DOHH2 (cell line): ENCODE data around the gene C7orf57.

Experiments
- H3F3A ChIP-seq: fragments of 200-600 bp; sonication (generic), shearing (Covaris generic); 2 replicates; pipeline ENCODE4 v1.6.0; 2016; ENCODE audit warnings: antibody characterized with exemption, mild to moderate bottlenecking; ENCODE audit not compliant: control insufficient read depth, insufficient read depth
- H3K27ac ChIP-seq: fragments of 200-600 bp; sonication (generic); 2 replicates; pipeline ENCODE4 v1.5.1; 2014; ENCODE audit warnings: low read depth, mild to moderate bottlenecking, low read length, moderate library complexity
- H3K27me3 ChIP-seq: fragments of 200-600 bp; sonication (generic); 2 replicates; pipeline ENCODE4 v1.6.1; 2014; ENCODE audit warnings: mild to moderate bottlenecking, low read length, mixed read lengths; ENCODE audit not compliant: control insufficient read depth
- H3K36me3 ChIP-seq: fragments of 200-600 bp; sonication (generic); 2 replicates; pipeline ENCODE4 v1.6.1; 2014; ENCODE audit warnings: mild to moderate bottlenecking, low read length, moderate library complexity, mixed read lengths; ENCODE audit not compliant: control insufficient read depth
- H3K4me1 ChIP-seq: fragments of 200-600 bp; sonication (generic); 2 replicates; pipeline ENCODE4 v1.6.1; 2014; ENCODE audit warnings: mild to moderate bottlenecking, low read length, mixed read lengths; ENCODE audit not compliant: control insufficient read depth
- H3K4me2 ChIP-seq: fragments of 200-600 bp; sonication (generic); 2 replicates; pipeline ENCODE4 v1.6.0; 2014; ENCODE audit warnings: mild to moderate bottlenecking, low read length, moderate library complexity
- H3K4me3 ChIP-seq: fragments of 200-600 bp; sonication (generic); 2 replicates; pipeline ENCODE4 v1.5.1; 2014; ENCODE audit warnings: mild to moderate bottlenecking, low read length, mixed read lengths
- H3K79me2 ChIP-seq: fragments of 200-600 bp; sonication (generic); 2 replicates; pipeline ENCODE4 v1.6.1; 2014; ENCODE audit warnings: mild to moderate bottlenecking, low read length, mixed read lengths; ENCODE audit not compliant: control insufficient read depth
- H3K9me2 ChIP-seq: fragments of 200-600 bp; sonication (generic); replicated peaks from 2 replicates; pipeline ENCODE4 v1.6.1; 2014; ENCODE audit warnings: mild to moderate bottlenecking, low read length, mixed read lengths; ENCODE audit not compliant: control insufficient read depth
- H3K9me3 ChIP-seq: fragments of 200-600 bp; sonication (generic); 2 replicates; pipeline ENCODE4 v1.6.1; 2014; ENCODE audit warnings: antibody characterized with exemption, low read length, mixed read lengths; ENCODE audit not compliant: control insufficient read depth, insufficient read depth
- H4K20me1 ChIP-seq: fragments of 200-600 bp; sonication (generic); 2 replicates; pipeline ENCODE4 v1.6.0; 2014; ENCODE audit warnings: low read depth, mild to moderate bottlenecking, antibody characterized with exemption, low read length, moderate library complexity; ENCODE audit not compliant: control insufficient read depth, insufficient read depth
- CTCF ChIP-seq: fragments of 200-600 bp; sonication (generic); IDR thresholded peaks from one replicate; pipeline ENCODE4 v1.5.1; 2014; ENCODE audit warnings: antibody characterized with exemption, mild to moderate bottlenecking, low read depth, low read length; ENCODE audit not compliant: poor library complexity, severe bottlenecking
- EZH2phosphoT487 ChIP-seq: fragments of 200-600 bp; sonication (generic); IDR thresholded peaks from 2 replicates; pipeline ENCODE4 v1.6.1; 2017; ENCODE audit warnings: borderline replicate concordance, mild to moderate bottlenecking, antibody characterized with exemption, low read length, moderate library complexity, mixed read lengths

Gene C7orf57

GRCh38 chr7:48102530-48102929, 67.2 kb downstream of the C7orf57 start:
- no peaks in the 10 kb centered on the region for H3K9me2 ChIP-seq
- H3K27ac ChIP-seq = no peak overlapping the region
- no peaks in the 10 kb centered on the region for H3K9me3 ChIP-seq
- H3K4me1 ChIP-seq = no peaks in the 10 kb centered on the region
- no peaks in the 10 kb centered on the region for H3K36me3 ChIP-seq
- H3K4me3 ChIP-seq = no peak overlapping the region
- no peaks in the 10 kb centered on the region for H3K79me2 ChIP-seq
- no peaks in the 10 kb centered on the region for H3K27me3 ChIP-seq
- no peaks in the 10 kb centered on the region for H4K20me1 ChIP-seq
- no peak overlapping the region for H3K4me2 ChIP-seq
- TF ChIP-seq CTCF (no peak), EZH2phosphoT487 (no peak)
- H3F3A ChIP-seq = no peaks in the 10 kb centered on the region

DNA sequence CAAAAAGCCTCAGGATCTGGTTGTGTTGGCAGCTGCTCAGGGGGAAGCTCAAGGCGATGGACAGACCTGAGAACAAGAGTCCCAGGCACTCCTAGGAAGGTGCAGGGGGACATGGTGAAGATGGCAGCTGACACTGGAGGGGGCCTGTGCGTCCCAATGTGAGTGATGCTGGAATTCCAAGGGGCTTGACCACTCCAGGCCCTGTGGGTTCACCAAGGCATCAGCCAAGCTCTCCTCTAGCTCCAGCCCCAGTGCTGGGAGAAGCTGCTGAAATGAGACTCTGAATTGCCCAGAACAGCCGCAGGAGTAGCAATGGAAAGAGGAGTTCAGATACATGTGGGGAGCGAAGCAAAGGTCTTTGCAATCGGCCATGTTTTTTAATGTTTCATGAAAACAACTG, 69.7 kb downstream of the C7orf57 start:
- no peaks in the 10 kb centered on the region for H4K20me1 ChIP-seq
- H3K9me2 ChIP-seq = no peaks in the 10 kb centered on the region
- no peaks in the 10 kb centered on the region for H3K79me2 ChIP-seq
- no peak overlapping the region for H3K27ac ChIP-seq
- H3F3A ChIP-seq = no peaks in the 10 kb centered on the region
- H3K4me2 ChIP-seq = no peak overlapping the region
- H3K4me1 ChIP-seq = no peaks in the 10 kb centered on the region
- no peaks in the 10 kb centered on the region for H3K36me3 ChIP-seq
- H3K9me3 ChIP-seq = no peaks in the 10 kb centered on the region
- H3K4me3 ChIP-seq = no peak overlapping the region
- H3K27me3 ChIP-seq = no peaks in the 10 kb centered on the region
- TF ChIP-seq EZH2phosphoT487 (no peak), CTCF (no peak)

DNA sequence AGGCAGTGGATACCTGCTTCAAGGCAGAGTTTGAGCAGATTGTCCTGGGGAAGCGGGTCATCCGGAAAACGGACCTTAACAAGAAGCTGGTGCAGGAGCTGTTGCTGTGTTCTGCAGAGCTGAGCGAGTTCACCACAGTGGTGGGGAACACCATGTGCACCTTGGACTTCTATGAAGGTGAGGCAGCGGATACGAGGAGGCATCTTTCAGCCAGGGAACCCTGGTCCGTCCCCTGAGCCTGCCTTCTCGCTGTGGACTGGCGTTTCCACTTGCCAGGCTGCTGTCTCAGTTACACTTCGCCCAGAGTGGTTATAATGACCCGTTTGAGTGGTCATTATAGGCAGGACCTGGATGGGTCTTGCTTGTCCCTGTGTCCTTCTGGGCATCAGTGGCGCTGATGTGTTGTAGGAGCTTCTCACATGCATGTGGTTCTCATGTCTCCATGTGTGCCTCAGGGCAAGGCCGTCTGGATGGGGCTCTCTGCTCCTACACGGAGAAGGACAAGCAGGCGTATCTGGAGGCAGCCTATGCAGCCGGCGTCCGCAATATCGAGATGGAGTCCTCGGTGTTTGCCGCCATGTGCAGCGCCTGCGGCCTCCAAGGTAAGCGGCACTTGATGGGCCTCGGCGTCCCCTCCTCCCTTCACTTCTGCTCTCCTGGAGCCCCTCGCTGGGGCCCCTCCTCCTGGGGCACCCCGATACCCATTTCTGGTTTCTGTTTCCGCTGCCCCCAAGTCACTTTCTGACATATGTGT, 71.7 kb downstream of the C7orf57 start:
- Histone ChIP-seq H3K4me1 (no peaks in the 10 kb centered on the region), H3K27me3 (no peaks in the 10 kb centered on the region), H3K79me2 (no peaks in the 10 kb centered on the region), H3K4me3 (no peak overlapping the region), H3K9me2 (no peaks in the 10 kb centered on the region), H3K9me3 (no peaks in the 10 kb centered on the region), H3F3A (no peaks in the 10 kb centered on the region), H3K4me2 (no peak overlapping the region), H3K36me3 (no peaks in the 10 kb centered on the region), H4K20me1 (no peaks in the 10 kb centered on the region), H3K27ac (no peak overlapping the region)
- TF ChIP-seq EZH2phosphoT487 (no peak), CTCF (no peak)
